ENCODE measurements around the gene KCNK2.

DNA sequence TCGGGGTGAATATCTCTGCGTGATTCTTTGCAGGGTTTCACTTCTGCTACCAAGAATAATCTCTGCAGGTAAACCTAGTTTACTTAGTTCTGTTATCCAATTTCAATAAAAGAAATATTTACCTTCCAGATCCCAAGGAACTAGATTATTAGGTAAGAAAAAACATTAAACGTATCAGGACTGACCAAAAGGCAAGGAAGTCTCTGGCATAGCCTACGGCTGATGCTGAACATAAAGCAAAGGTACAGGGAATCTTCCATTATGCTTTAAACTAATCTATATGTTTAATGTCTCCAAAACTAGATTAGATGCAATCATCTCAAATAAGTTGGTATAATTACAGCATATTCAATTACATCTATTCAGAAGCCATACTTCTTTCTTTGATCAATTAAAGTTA lies 168.9 kb downstream of the KCNK2 start:
- TF ChIP-seq POLR2AphosphoS5 (IDR thresholded peaks at IDR 0.05; ENCODE audit: low read depth, low read length) (no peak), TAF1 (IDR thresholded peaks at IDR 0.05; ENCODE audit: borderline replicate concordance, insufficient read depth, low read length) (no peak)
- TF ChIP-seq, protein P1, sequence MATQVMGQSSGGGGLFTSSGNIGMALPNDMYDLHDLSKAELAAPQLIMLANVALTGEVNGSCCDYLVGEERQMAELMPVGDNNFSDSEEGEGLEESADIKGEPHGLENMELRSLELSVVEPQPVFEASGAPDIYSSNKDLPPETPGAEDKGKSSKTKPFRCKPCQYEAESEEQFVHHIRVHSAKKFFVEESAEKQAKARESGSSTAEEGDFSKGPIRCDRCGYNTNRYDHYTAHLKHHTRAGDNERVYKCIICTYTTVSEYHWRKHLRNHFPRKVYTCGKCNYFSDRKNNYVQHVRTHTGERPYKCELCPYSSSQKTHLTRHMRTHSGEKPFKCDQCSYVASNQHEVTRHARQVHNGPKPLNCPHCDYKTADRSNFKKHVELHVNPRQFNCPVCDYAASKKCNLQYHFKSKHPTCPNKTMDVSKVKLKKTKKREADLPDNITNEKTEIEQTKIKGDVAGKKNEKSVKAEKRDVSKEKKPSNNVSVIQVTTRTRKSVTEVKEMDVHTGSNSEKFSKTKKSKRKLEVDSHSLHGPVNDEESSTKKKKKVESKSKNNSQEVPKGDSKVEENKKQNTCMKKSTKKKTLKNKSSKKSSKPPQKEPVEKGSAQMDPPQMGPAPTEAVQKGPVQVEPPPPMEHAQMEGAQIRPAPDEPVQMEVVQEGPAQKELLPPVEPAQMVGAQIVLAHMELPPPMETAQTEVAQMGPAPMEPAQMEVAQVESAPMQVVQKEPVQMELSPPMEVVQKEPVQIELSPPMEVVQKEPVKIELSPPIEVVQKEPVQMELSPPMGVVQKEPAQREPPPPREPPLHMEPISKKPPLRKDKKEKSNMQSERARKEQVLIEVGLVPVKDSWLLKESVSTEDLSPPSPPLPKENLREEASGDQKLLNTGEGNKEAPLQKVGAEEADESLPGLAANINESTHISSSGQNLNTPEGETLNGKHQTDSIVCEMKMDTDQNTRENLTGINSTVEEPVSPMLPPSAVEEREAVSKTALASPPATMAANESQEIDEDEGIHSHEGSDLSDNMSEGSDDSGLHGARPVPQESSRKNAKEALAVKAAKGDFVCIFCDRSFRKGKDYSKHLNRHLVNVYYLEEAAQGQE (IDR thresholded peaks at IDR 0.05; ENCODE audit: insufficient read depth in 1 of 2, low read depth in 2 of 2, low read length in 2 of 2): no peak
